IMR-90 (cell line): ENCODE measurements around the gene TNS3. TPM values are rescaled to one million over a fixed set of nuclear protein-coding genes. Genes with fewer than 3 reads are reported as not detected.

Source experiments
- ATAC-seq: fragments of 200-7000 bp; cut with Tn5 transposase; 2 replicates; pipeline ENCODE4 v1.9.1; 2020; ENCODE audit warnings: low read depth, mild to moderate bottlenecking, moderate library complexity
- BruUV-seq: library from RNA; stranded (reverse); fragments of 400-500 nt; replicated peaks from 2 replicates; lab custom pipeline; 2021; lab: Mats Ljungman, UMichigan
- CTCF ChIA-PET: fragments of 300-600 bp; formaldehyde crosslinking; extraction: SDS; loops from one replicate; lab custom pipeline; 2021; ENCODE audit warnings: antibody characterized with exemption; lab: Yijun Ruan, JAX
- POLR2A ChIA-PET: fragments of 300-600 bp; sonication (Branson Sonifier 250); formaldehyde crosslinking; loops from one replicate; lab custom pipeline; 2022; ENCODE audit warnings: antibody characterized with exemption; ENCODE audit not compliant: unreplicated experiment; lab: Charles Lee
- DNase-seq: peaks from one replicate; pipeline ENCODE4 v3.0.0; 2013
- H2AFZ ChIP-seq: replicated peaks from 2 replicates; pipeline ENCODE3; 2013; ENCODE audit warnings: low read length, mild to moderate bottlenecking; ENCODE audit not compliant: poor library complexity
- H2AK5ac ChIP-seq: 2 replicates; pipeline ENCODE4 v1.6.1; 2013; ENCODE audit warnings: low read depth, low read length, inconsistent platforms
- H2AK9ac ChIP-seq: replicated peaks from 2 replicates; pipeline ENCODE3; 2013; ENCODE audit warnings: mild to moderate bottlenecking, low read depth, low read length, moderate library complexity; ENCODE audit not compliant: poor library complexity
- H2BK120ac ChIP-seq: 2 replicates; pipeline ENCODE4 v1.6.1; 2013; ENCODE audit warnings: low read depth, low read length, inconsistent platforms
- H2BK15ac ChIP-seq: 3 replicates; pipeline ENCODE4 v1.6.1; 2013; ENCODE audit warnings: low read depth, low read length, inconsistent platforms
- H2BK20ac ChIP-seq: 2 replicates; pipeline ENCODE4 v1.6.1; 2013; ENCODE audit warnings: low read depth, mild to moderate bottlenecking, inconsistent platforms, low read length, moderate library complexity
- H2BK5ac ChIP-seq: 2 replicates; pipeline ENCODE4 v1.6.1; 2013; ENCODE audit warnings: mild to moderate bottlenecking, low read depth, low read length, inconsistent platforms; ENCODE audit not compliant: poor library complexity, severe bottlenecking
- H3K14ac ChIP-seq: replicated peaks from 2 replicates; pipeline ENCODE4 v1.6.1; 2013; ENCODE audit warnings: low read depth, low read length, inconsistent platforms
- H3K18ac ChIP-seq: 2 replicates; pipeline ENCODE4 v1.6.1; 2013; ENCODE audit warnings: low read depth, low read length, control low read depth
- H3K23ac ChIP-seq: 2 replicates; pipeline ENCODE4 v1.6.1; 2013; ENCODE audit warnings: low read depth, low read length, inconsistent platforms
- H3K27ac ChIP-seq: 2 replicates; pipeline ENCODE4 v1.5.1; 2013; ENCODE audit warnings: mild to moderate bottlenecking, control low read depth, low read length; ENCODE audit not compliant: insufficient read depth
- H3K27me3 ChIP-seq: 2 replicates; pipeline ENCODE4 v1.6.1; 2013; ENCODE audit warnings: low read length; ENCODE audit not compliant: control insufficient read depth, insufficient read depth
- H3K36me3 ChIP-seq: 2 replicates; pipeline ENCODE4 v1.6.1; 2013; ENCODE audit warnings: low read length, mixed read lengths; ENCODE audit not compliant: control insufficient read depth, insufficient read depth
- H3K4ac ChIP-seq: 2 replicates; pipeline ENCODE4 v1.6.1; 2013; ENCODE audit warnings: low read depth, low read length, inconsistent platforms
- H3K4me1 ChIP-seq: 2 replicates; pipeline ENCODE4 v1.6.1; 2013; ENCODE audit warnings: low read length, mixed read lengths; ENCODE audit not compliant: control insufficient read depth, insufficient read depth
- H3K4me2 ChIP-seq: 2 replicates; pipeline ENCODE4 v1.6.1; 2013; ENCODE audit warnings: low read depth, mild to moderate bottlenecking, control low read depth, low read length, moderate library complexity
- H3K4me3 ChIP-seq: 2 replicates; pipeline ENCODE4 v1.5.1; 2013; ENCODE audit warnings: low read depth, mild to moderate bottlenecking, control low read depth, low read length, moderate library complexity; ENCODE audit not compliant: insufficient read depth
- H3K56ac ChIP-seq: 2 replicates; pipeline ENCODE4 v1.6.1; 2013; ENCODE audit warnings: low read length, inconsistent platforms; ENCODE audit not compliant: insufficient read depth; ENCODE audit errors: extremely low read depth
- H3K79me1 ChIP-seq, 2 experiments: 2 replicates each; pipeline ENCODE4 v1.6.1; 2013; ENCODE audit warnings: low read length in 2 of 2, inconsistent platforms in 1 of 2, low read depth in 1 of 2
- H3K9ac ChIP-seq: 2 replicates; pipeline ENCODE4 v1.6.1; 2013; ENCODE audit warnings: low read depth, low read length, control low read depth
- H3K9me1 ChIP-seq: 2 replicates; pipeline ENCODE4 v1.6.1; 2013; ENCODE audit warnings: low read length, inconsistent platforms; ENCODE audit not compliant: insufficient read depth
- H3K9me3 ChIP-seq: 2 replicates; pipeline ENCODE4 v1.6.1; 2013; ENCODE audit warnings: low read length; ENCODE audit not compliant: control insufficient read depth, insufficient read depth
- H4K20me1 ChIP-seq: 2 replicates; pipeline ENCODE4 v1.6.1; 2013; ENCODE audit warnings: low read length, inconsistent platforms; ENCODE audit not compliant: insufficient read depth
- H4K5ac ChIP-seq: 2 replicates; pipeline ENCODE4 v1.6.1; 2013; ENCODE audit warnings: mild to moderate bottlenecking, low read depth, low read length, control low read depth
- H4K8ac ChIP-seq, 2 experiments: 2 replicates each; pipeline ENCODE4 v1.6.1; 2013; ENCODE audit warnings: low read depth in 2 of 2, low read length in 2 of 2, control low read depth in 1 of 2, inconsistent platforms in 1 of 2
- H4K91ac ChIP-seq: 2 replicates; pipeline ENCODE4 v1.6.1; 2013; ENCODE audit warnings: low read depth, low read length, inconsistent platforms; ENCODE audit not compliant: insufficient read depth
- BHLHE40 ChIP-seq: fragments of 150-350 bp; IDR thresholded peaks from 2 replicates; pipeline ENCODE4 v1.6.1; 2016; ENCODE audit warnings: mild to moderate bottlenecking, low read depth, low read length
- MXI1 ChIP-seq: IDR thresholded peaks from 2 replicates; pipeline ENCODE4 v1.6.1; 2012; ENCODE audit warnings: low read depth, mild to moderate bottlenecking, low read length, moderate library complexity, borderline replicate concordance
- RAD21 ChIP-seq: IDR thresholded peaks from 2 replicates; pipeline ENCODE4 v1.6.1; 2012; ENCODE audit warnings: low read length, improper control_type of control experiment
- USF2 ChIP-seq: fragments of 150-350 bp; IDR thresholded peaks from 2 replicates; pipeline ENCODE4 v1.6.1; 2017; ENCODE audit warnings: mild to moderate bottlenecking, antibody characterized with exemption, low read length, low read depth
- WGBS, 2 experiments: methylation state at CpG; one replicate each; pipeline versions ENCODE4 v1.1.5 to v1.1.7; 2013; ENCODE audit warnings: missing lambda C conversion rate in 2 of 2; ENCODE audit not compliant: insufficient read length in 1 of 2; ENCODE audit errors: extremely low coverage in 2 of 2; 5-methylcytosine and 5-hydroxymethylcytosine counted together
- dilution Hi-C: fragments of 300-500 bp; cut with HindIII; formaldehyde crosslinking; loops from one replicate; pipeline ENCODE4 v1.14.3; 2018; ENCODE audit warnings: low sequenced_read_pairs; ENCODE audit not compliant: unreplicated experiment
- in situ Hi-C: fragments of 300-500 bp; cut with MboI; formaldehyde crosslinking; loops from 3 replicates; pipeline ENCODE4 v1.14.3; 2019; ENCODE audit warnings: low sequenced_read_pairs, inconsistent platforms, mixed read lengths
- intact Hi-C: fragments of 100-400 bp; cut with micrococcal nuclease; formaldehyde crosslinking; loops from 2 replicates; pipeline ENCODE4 v1.10.0; 2022
- polyA plus RNA-seq, 3 experiments: library from polyadenylated mRNA; depleted of rRNA; stranded (reverse); fragments of >200 nt; gene quantifications; 2 replicates each; pipeline ENCODE4 v1.2.3, GENCODE V29; 2012; ENCODE audit warnings: low replicate concordance in 1 of 3
- total RNA-seq: library from RNA; depleted of rRNA; stranded (reverse); fragments of >200 nt; gene quantifications from 2 replicates; pipeline ENCODE4 v1.2.3, GENCODE V29; 2012
- TF ChIP-seq, protein P1 (sequence below): fragments of 150-350 bp; IDR thresholded peaks from 2 replicates; pipeline ENCODE4 v1.6.1; 2016; ENCODE audit warnings: low read depth, mild to moderate bottlenecking, low read length, moderate library complexity, borderline replicate concordance

TNS3 gene
- total and polyA plus RNA-seq, 2 of the 4 experiments (the other 2 are of a cell fraction), result 64.3 to 79.2 TPM

DNA sequence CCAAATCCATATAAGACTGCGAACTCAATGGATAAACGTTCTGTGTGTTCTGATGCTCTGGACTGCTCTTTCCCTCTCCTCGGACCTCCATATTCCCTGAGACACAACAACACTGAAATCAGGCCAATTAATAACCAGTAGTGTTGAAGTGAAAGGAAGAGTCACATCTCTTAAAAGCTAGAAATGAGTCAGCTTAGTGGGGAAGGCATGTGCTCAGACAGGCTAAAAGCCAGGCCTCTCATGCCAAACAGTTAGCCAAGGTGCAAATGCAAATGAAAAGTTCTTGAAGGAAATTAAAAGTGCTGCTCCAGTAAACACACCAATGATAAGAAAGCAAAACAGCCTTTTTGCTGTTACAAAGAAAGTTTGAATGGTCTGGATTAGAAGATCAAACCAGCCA lies 29.3 kb downstream of the TNS3 start:
- DNase-seq, result peak; percentile 72
- no peak overlapping the region for H3K4ac ChIP-seq
- WGBS, 2 experiments, result no CpG with 5 or more reads among the region's 3 CpGs
- dilution Hi-C loops, result no loop called here
- H2AK5ac ChIP-seq, result 0 out of 2 replicates have a peak overlapping the region, but pooled peaks have one; percentile 62
- H4K20me1 ChIP-seq, result peaks cover 76% of the 10 kb centered on the region
- no peak overlapping the region for H3K18ac ChIP-seq
- H4K91ac ChIP-seq, result no peak overlapping the region
- no peak overlapping the region for H2BK15ac ChIP-seq
- intact Hi-C loops, result no loop called here
- no peak overlapping the region for H2AFZ ChIP-seq
- no peak overlapping the region for H2BK20ac ChIP-seq
- H3K56ac ChIP-seq, result no peak overlapping the region
- H3K9ac ChIP-seq, result no peak overlapping the region
- H3K23ac ChIP-seq, result no peak overlapping the region
- ChIA-PET CTCF (no interaction called here), POLR2A (no interaction called here)
- H4K5ac ChIP-seq, result no peak overlapping the region
- H3K4me2 ChIP-seq, result no peak overlapping the region
- no peaks in the 10 kb centered on the region for H3K27me3 ChIP-seq
- peak; percentile 45 for ATAC-seq
- H3K14ac ChIP-seq, result no peak overlapping the region
- H3K4me1 ChIP-seq, result peaks cover 19% of the 10 kb centered on the region
- H2BK120ac ChIP-seq, result no peak overlapping the region
- peak overlapping the region in 1 of 2 experiments; percentile 4; a peak in 1 of 4 replicates for H4K8ac ChIP-seq
- H2BK5ac ChIP-seq, result peak overlapping the region; percentile 38
- no peak overlapping the region for H3K4me3 ChIP-seq
- no TSS peak for BruUV-seq
- in situ Hi-C loops, result no loop called here
- TF ChIP-seq BHLHE40 (peak; percentile 38; the same call in 1 of the 2 replicates), USF2 (no peak; the same call in 1 of the 2 replicates), MXI1 (peak; percentile 65; the same call in 1 of the 2 replicates), RAD21 (no peak)
- TF ChIP-seq, protein P1, sequence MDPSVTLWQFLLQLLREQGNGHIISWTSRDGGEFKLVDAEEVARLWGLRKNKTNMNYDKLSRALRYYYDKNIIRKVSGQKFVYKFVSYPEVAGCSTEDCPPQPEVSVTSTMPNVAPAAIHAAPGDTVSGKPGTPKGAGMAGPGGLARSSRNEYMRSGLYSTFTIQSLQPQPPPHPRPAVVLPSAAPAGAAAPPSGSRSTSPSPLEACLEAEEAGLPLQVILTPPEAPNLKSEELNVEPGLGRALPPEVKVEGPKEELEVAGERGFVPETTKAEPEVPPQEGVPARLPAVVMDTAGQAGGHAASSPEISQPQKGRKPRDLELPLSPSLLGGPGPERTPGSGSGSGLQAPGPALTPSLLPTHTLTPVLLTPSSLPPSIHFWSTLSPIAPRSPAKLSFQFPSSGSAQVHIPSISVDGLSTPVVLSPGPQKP, result no peak
- no peak overlapping the region for H3K27ac ChIP-seq
- H3K79me1 ChIP-seq, result peaks cover 57 to 92% of the 10 kb centered on the region in 2 experiments
- peaks cover 14% of the 10 kb centered on the region for H3K36me3 ChIP-seq
- no peak overlapping the region for H2AK9ac ChIP-seq
- peaks cover 44% of the 10 kb centered on the region for H3K9me1 ChIP-seq
- no peaks in the 10 kb centered on the region for H3K9me3 ChIP-seq
